Dedifferentiated amniotic fluid mesenchymal stem cell (primary cell): Measurements from ENCODE around the gene KCNIP3.

Experiments used
- DNase-seq: peaks from one replicate; pipeline ENCODE4 v3.0.0-alpha.2; 2016; ENCODE audit errors: extremely low spot score

The KCNIP3 gene

GRCh38 chr2:95274291-95275150, 22.6 kb upstream of the KCNIP3 start, which contains the start of gene PROM2:
Gene PROM2 (plus strand): TSS chr2:95274449. CDS start chr2:95274586, 137 bp downstream.
- DNase-seq: no peak

- DNase-seq: no peak
These were observed 22.0 kb upstream of the KCNIP3 start for GRCh38 chr2:95275151-95275515.

GRCh38 chr2:95275601-95276243, 21.4 kb upstream of the KCNIP3 start:
- DNase-seq: no peak

- no peak for DNase-seq
These were observed 20.8 kb upstream of the KCNIP3 start for GRCh38 chr2:95276244-95276887.

- DNase-seq: no peak
These were observed 20.3 kb upstream of the KCNIP3 start for GRCh38 chr2:95276888-95277245.

GRCh38 chr2:95277246-95277906, 19.8 kb upstream of the KCNIP3 start:
- DNase-seq: no peak

GRCh38 chr2:95278051-95278471, 19.1 kb upstream of the KCNIP3 start:
- DNase-seq: no peak

GRCh38 chr2:95278637-95279225, 18.4 kb upstream of the KCNIP3 start:
- DNase-seq: no peak

- no peak for DNase-seq
These were observed 17.6 kb upstream of the KCNIP3 start for GRCh38 chr2:95279435-95280035.

- no peak for DNase-seq
These were observed 16.1 kb upstream of the KCNIP3 start for GRCh38 chr2:95281071-95281470.

- no peak for DNase-seq
These were observed 15.4 kb upstream of the KCNIP3 start for GRCh38 chr2:95281786-95282185.

- no peak for DNase-seq
These were observed 14.7 kb upstream of the KCNIP3 start for GRCh38 chr2:95282458-95282857.

- no peak for DNase-seq
These were observed 13.6 kb upstream of the KCNIP3 start for GRCh38 chr2:95283562-95283961.

GRCh38 chr2:95284886-95285541, 12.1 kb upstream of the KCNIP3 start:
- no peak for DNase-seq

GRCh38 chr2:95285542-95285932, 11.6 kb upstream of the KCNIP3 start:
- DNase-seq: no peak

- DNase-seq: no peak
These were observed 9.8 kb upstream of the KCNIP3 start for GRCh38 chr2:95287336-95287735.

GRCh38 chr2:95287806-95288205, 9.3 kb upstream of the KCNIP3 start:
- no peak for DNase-seq

- DNase-seq: no peak
These were observed 7.9 kb upstream of the KCNIP3 start for GRCh38 chr2:95289253-95289652.

GRCh38 chr2:95291222-95291621, 5.9 kb upstream of the KCNIP3 start:
- no peak for DNase-seq

GRCh38 chr2:95292623-95293260, 4.4 kb upstream of the KCNIP3 start:
- no peak for DNase-seq
